ENCODE data around the gene SLC27A6.

GRCh38 chr5:128984480-128984879, 19.2 kb downstream of the SLC27A6 start:
- TF ChIP-seq CTCF (conservative IDR thresholded peaks at IDR 0.05; ENCODE audit: low read length) (no peak), EZH2phosphoT487 (IDR thresholded peaks at IDR 0.05; ENCODE audit: borderline replicate concordance) (no peak)

Measured in Loucy (cell line).